NB4 (cell line): ENCODE measurements around the gene PITX1.

Experiments
- POLR2A ChIP-seq: IDR thresholded peaks from 2 replicates; pipeline ENCODE4 v1.6.1; 2011; ENCODE audit warnings: mild to moderate bottlenecking; ENCODE audit not compliant: insufficient read length; ENCODE audit errors: extremely low read depth
- TF ChIP-seq, protein P1 (sequence below): IDR thresholded peaks from one replicate; pipeline ENCODE4 v1.5.1; 2012; ENCODE audit warnings: low read depth, low read length

DNA sequence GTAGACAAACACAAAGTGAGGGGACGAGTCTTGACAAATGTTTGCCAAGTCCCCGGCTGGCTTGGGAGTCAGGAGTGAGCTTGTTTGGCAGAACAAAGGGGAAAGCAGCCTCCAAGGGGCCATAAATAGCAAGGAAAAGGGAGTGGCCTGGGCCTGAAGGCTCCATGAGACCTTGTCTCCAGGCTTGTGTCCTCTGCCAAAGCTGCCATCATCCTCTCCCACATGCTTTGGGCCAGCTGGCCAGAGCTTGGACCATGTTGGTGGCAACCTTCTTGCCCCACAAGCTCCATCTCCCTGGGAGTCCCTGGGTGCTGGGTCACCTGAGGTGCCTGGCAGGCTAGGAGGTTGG is 13.3 kb upstream of the PITX1 start:
- TF ChIP-seq, protein P1, sequence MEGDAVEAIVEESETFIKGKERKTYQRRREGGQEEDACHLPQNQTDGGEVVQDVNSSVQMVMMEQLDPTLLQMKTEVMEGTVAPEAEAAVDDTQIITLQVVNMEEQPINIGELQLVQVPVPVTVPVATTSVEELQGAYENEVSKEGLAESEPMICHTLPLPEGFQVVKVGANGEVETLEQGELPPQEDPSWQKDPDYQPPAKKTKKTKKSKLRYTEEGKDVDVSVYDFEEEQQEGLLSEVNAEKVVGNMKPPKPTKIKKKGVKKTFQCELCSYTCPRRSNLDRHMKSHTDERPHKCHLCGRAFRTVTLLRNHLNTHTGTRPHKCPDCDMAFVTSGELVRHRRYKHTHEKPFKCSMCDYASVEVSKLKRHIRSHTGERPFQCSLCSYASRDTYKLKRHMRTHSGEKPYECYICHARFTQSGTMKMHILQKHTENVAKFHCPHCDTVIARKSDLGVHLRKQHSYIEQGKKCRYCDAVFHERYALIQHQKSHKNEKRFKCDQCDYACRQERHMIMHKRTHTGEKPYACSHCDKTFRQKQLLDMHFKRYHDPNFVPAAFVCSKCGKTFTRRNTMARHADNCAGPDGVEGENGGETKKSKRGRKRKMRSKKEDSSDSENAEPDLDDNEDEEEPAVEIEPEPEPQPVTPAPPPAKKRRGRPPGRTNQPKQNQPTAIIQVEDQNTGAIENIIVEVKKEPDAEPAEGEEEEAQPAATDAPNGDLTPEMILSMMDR, result no peak
- no peak for TF ChIP-seq POLR2A
